Sigmoid colon (tissue), 4 donors: ENCODE measurements around the gene POLR1A.

Experiments used
- EP300 ChIP-seq, 4 donors: sonication (generic); formaldehyde crosslinking; IDR thresholded peaks; one replicate each; pipeline ENCODE4 v1.6.1; 2017; ENCODE audit warnings: antibody characterized with exemption in 4 of 4
- POLR2A ChIP-seq, 2 donors: fragments of 450-650 bp; IDR thresholded peaks; one replicate each; pipeline ENCODE4 v1.6.1; 2016; ENCODE audit warnings: antibody characterized with exemption in 2 of 2, mild to moderate bottlenecking in 2 of 2, moderate library complexity in 2 of 2
- POLR2AphosphoS5 ChIP-seq, 4 donors: sonication (generic); formaldehyde crosslinking; IDR thresholded peaks; one replicate each; pipeline ENCODE4 v1.6.1; 2017; ENCODE audit warnings: antibody characterized with exemption in 4 of 4
- TF ChIP-seq, protein P1 (sequence below), 4 experiments: fragments of 450-650 bp in 3 of 4; fragments of 200-600 bp in 1 of 4; IDR thresholded peaks; one replicate each; pipeline ENCODE4 v1.5.1; 2016 to 2019; ENCODE audit warnings: antibody characterized with exemption in 4 of 4, mild to moderate bottlenecking in 3 of 4, moderate library complexity in 2 of 4

DNA sequence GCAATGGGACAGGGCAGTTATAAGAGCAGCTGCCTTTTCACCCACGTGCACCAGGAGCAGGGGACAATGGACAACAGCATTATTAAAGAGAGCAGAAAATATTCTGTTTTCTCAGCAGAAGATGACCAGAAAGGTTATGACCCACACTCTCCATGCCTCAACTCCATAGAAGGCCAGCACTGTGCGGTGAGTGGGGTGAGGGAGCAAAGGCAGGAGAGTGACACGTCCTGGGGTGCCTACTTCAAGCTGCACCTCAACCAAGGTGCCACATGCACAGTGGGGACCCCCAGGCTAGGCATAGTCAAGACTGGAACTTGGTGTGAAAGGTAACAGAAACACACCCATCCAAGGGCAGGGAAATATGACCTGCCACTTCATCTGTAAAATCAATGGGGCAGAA, 50.4 kb downstream of the POLR1A start:
- TF ChIP-seq, protein P1, sequence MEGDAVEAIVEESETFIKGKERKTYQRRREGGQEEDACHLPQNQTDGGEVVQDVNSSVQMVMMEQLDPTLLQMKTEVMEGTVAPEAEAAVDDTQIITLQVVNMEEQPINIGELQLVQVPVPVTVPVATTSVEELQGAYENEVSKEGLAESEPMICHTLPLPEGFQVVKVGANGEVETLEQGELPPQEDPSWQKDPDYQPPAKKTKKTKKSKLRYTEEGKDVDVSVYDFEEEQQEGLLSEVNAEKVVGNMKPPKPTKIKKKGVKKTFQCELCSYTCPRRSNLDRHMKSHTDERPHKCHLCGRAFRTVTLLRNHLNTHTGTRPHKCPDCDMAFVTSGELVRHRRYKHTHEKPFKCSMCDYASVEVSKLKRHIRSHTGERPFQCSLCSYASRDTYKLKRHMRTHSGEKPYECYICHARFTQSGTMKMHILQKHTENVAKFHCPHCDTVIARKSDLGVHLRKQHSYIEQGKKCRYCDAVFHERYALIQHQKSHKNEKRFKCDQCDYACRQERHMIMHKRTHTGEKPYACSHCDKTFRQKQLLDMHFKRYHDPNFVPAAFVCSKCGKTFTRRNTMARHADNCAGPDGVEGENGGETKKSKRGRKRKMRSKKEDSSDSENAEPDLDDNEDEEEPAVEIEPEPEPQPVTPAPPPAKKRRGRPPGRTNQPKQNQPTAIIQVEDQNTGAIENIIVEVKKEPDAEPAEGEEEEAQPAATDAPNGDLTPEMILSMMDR (IDR thresholded peaks at IDR 0.05) = no peak
- TF ChIP-seq POLR2A (IDR thresholded peaks at IDR 0.05) = no peak
- TF ChIP-seq EP300 (IDR thresholded peaks at IDR 0.05) = no peak
- no peak for TF ChIP-seq POLR2AphosphoS5 (IDR thresholded peaks at IDR 0.05)
